HL-60 (cell line): ENCODE measurements around the gene ZSCAN25.

Source experiments
- POLR2AphosphoS5 ChIP-seq: IDR thresholded peaks from 2 replicates; pipeline ENCODE4 v1.6.1; 2012; ENCODE audit warnings: low read depth
- TF ChIP-seq, protein P1 (sequence below): IDR thresholded peaks from one replicate; pipeline ENCODE4 v1.5.1; 2011; ENCODE audit warnings: low read length, control low read depth, inconsistent platforms; ENCODE audit not compliant: insufficient read depth

DNA sequence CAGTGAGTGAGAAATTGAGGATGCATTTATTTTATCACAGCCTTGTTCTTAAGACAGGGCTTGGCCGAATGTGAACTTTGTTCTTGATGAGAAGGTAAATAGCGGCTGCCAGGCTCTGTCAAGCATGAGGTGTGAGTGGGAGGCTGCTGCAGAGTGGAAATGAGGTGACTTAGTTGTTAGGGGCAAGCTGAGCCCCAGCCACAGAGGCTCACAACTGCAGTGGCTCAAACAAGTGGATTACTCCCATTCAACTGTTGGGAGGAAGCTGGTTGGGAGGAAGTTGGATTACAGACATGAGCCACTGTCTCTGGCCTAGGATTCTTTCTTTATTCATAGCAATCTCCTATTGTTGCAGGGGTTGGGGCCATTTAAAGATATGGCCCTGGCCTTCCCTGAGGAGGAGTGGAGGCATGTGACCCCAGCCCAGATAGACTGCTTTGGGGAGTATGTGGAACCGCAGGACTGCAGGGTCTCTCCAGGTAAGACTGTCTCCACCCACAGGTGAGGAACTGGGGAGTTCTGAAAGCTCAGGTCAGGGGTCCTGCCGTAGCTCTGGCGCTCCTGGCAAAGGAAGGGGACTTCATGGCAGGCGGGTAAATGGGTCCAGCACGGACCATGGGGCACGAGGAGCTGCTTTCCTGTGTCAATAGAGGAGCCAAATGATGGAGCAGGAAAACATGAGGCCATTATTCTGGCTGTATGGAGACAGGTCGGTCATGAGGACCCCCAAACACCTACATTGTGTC, 7.1 kb downstream of the ZSCAN25 start:
- TF ChIP-seq, protein P1, sequence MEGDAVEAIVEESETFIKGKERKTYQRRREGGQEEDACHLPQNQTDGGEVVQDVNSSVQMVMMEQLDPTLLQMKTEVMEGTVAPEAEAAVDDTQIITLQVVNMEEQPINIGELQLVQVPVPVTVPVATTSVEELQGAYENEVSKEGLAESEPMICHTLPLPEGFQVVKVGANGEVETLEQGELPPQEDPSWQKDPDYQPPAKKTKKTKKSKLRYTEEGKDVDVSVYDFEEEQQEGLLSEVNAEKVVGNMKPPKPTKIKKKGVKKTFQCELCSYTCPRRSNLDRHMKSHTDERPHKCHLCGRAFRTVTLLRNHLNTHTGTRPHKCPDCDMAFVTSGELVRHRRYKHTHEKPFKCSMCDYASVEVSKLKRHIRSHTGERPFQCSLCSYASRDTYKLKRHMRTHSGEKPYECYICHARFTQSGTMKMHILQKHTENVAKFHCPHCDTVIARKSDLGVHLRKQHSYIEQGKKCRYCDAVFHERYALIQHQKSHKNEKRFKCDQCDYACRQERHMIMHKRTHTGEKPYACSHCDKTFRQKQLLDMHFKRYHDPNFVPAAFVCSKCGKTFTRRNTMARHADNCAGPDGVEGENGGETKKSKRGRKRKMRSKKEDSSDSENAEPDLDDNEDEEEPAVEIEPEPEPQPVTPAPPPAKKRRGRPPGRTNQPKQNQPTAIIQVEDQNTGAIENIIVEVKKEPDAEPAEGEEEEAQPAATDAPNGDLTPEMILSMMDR = no peak
- no peak for TF ChIP-seq POLR2AphosphoS5
